ENCODE measurements around the gene EEIG1.

The EEIG1 gene

GRCh38 chr9:127965953-127966352 lies 14.8 kb downstream of the EEIG1 start:
- DNase-seq, result peak; percentile 25
- TF ChIP-seq CTCF (IDR thresholded peaks at IDR 0.05; ENCODE audit: low read depth, low read length), result no peak
- peaks cover 64% of the 10 kb centered on the region for H3K4me1 ChIP-seq

GRCh38 chr9:127963359-127964064 lies 17.3 kb downstream of the EEIG1 start:
- H3K27me3 ChIP-seq, result no peaks in the 10 kb centered on the region
- no peak for DNase-seq
- H3K4me3 ChIP-seq (ENCODE audit: low read depth, low read length), result no peak overlapping the region
- no peaks in the 10 kb centered on the region for H3K9me3 ChIP-seq
- TF ChIP-seq CTCF (IDR thresholded peaks at IDR 0.05; ENCODE audit: low read depth, low read length), result no peak
- H3K36me3 ChIP-seq, result no peaks in the 10 kb centered on the region
- peaks cover 51% of the 10 kb centered on the region for H3K4me1 ChIP-seq

More at GRCh38 chr9:127965953-127966352, 14.8 kb downstream of the EEIG1 start:
- H3K36me3 ChIP-seq, result no peaks in the 10 kb centered on the region
- no peak overlapping the region; the same call in 1 of the 2 replicates for H3K4me3 ChIP-seq (ENCODE audit: low read depth, low read length)
- no peaks in the 10 kb centered on the region for H3K9me3 ChIP-seq
- H3K27me3 ChIP-seq, result no peaks in the 10 kb centered on the region

GRCh38 chr9:127963041-127963358 lies 17.8 kb downstream of the EEIG1 start:
- Histone ChIP-seq H3K4me3 (ENCODE audit: low read depth, low read length) (no peak overlapping the region), H3K4me1 (peaks cover 46% of the 10 kb centered on the region), H3K27me3 (no peaks in the 10 kb centered on the region), H3K36me3 (no peaks in the 10 kb centered on the region), H3K9me3 (no peaks in the 10 kb centered on the region)
- TF ChIP-seq CTCF (IDR thresholded peaks at IDR 0.05; ENCODE audit: low read depth, low read length), result no peak
- DNase-seq, result no peak

GRCh38 chr9:127962278-127962677 lies 18.5 kb downstream of the EEIG1 start:
- DNase-seq, result no peak
- Histone ChIP-seq H3K4me1 (peaks cover 42% of the 10 kb centered on the region), H3K36me3 (no peaks in the 10 kb centered on the region), H3K27me3 (no peaks in the 10 kb centered on the region), H3K4me3 (ENCODE audit: low read depth, low read length) (no peak overlapping the region), H3K9me3 (no peaks in the 10 kb centered on the region)
- TF ChIP-seq CTCF (IDR thresholded peaks at IDR 0.05; ENCODE audit: low read depth, low read length), result no peak

- no peaks in the 10 kb centered on the region for H3K36me3 ChIP-seq
- H3K4me3 ChIP-seq (ENCODE audit: low read depth, low read length), result no peak overlapping the region
- no peak for TF ChIP-seq CTCF (IDR thresholded peaks at IDR 0.05; ENCODE audit: low read depth, low read length)
- H3K4me1 ChIP-seq, result peaks cover 36% of the 10 kb centered on the region
- no peaks in the 10 kb centered on the region for H3K9me3 ChIP-seq
- no peaks in the 10 kb centered on the region for H3K27me3 ChIP-seq
- DNase-seq, result no peak
These were observed 19.1 kb downstream of the EEIG1 start for GRCh38 chr9:127961613-127962155.

GRCh38 chr9:127961155-127961490 lies 19.7 kb downstream of the EEIG1 start:
- TF ChIP-seq CTCF (IDR thresholded peaks at IDR 0.05; ENCODE audit: low read depth, low read length), result no peak
- Histone ChIP-seq H3K4me3 (ENCODE audit: low read depth, low read length) (no peak overlapping the region), H3K36me3 (no peaks in the 10 kb centered on the region), H3K9me3 (no peaks in the 10 kb centered on the region), H3K4me1 (peaks cover 30% of the 10 kb centered on the region), H3K27me3 (no peaks in the 10 kb centered on the region)
- no peak for DNase-seq
